ENCODE measurements around the gene COMMD10.

DNA sequence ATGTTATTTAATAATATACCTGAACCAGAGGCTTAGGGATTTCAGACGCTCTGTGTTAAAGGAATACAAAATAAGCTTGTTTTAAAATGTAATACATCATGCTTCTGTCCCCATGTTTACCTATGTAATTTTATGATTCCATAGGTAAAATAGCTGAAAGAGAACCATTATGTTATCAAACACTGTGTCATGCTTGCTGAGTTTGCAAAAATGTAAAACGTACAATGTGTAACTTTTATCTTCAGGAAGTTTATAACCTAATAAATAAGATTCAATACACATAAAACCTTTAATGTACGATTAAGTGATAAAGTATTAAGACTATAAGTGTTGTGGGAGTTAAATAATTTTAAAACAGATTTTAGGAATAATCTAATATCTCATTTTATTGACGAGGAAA is 94.1 kb downstream of the COMMD10 start:
- no peak for TF ChIP-seq POLR2AphosphoS5 (IDR thresholded peaks at IDR 0.05)
- TF ChIP-seq CTCF (IDR thresholded peaks at IDR 0.05): no peak
- no peak for TF ChIP-seq POLR2A (IDR thresholded peaks at IDR 0.05)
